Vagina (tissue), 2 donors: ENCODE data around the gene SYNJ1. TPM values are rescaled to one million over a fixed set of nuclear protein-coding genes. Genes with fewer than 3 reads are reported as not detected.

ENCODE experiments used
- DNase-seq, 2 donors: peaks; one replicate each; pipeline ENCODE4 v3.0.0-alpha.2; 2017; ENCODE audit errors: extremely low spot score in 2 of 2
- H3K27ac ChIP-seq: fragments of 200-600 bp; sonication (generic); one replicate; pipeline ENCODE4 v1.5.1; 2019
- H3K27me3 ChIP-seq: fragments of 200-600 bp; sonication (generic); one replicate; pipeline ENCODE4 v1.5.1; 2019
- H3K36me3 ChIP-seq, 2 donors: fragments of 200-600 bp; sonication (generic); one replicate each; pipeline ENCODE4 v1.5.1; 2017 to 2019
- H3K4me1 ChIP-seq: fragments of 200-600 bp; sonication (generic); one replicate; pipeline ENCODE4 v1.5.1; 2019
- H3K4me3 ChIP-seq, 2 donors: fragments of 200-600 bp; sonication (generic); 1 replicate in 1 of 2; 2 replicates in 1 of 2; pipeline ENCODE4 v1.5.1; 2016 to 2019
- H3K9me3 ChIP-seq: fragments of 200-600 bp; sonication (generic); one replicate; pipeline ENCODE4 v1.5.1; 2019
- POLR2A ChIP-seq, 2 donors: fragments of 450-650 bp; IDR thresholded peaks; one replicate each; pipeline ENCODE4 v1.6.1; 2017; ENCODE audit warnings: antibody characterized with exemption in 2 of 2, mild to moderate bottlenecking in 2 of 2, moderate library complexity in 2 of 2
- POLR2AphosphoS5 ChIP-seq, 2 donors: sonication (generic); formaldehyde crosslinking; IDR thresholded peaks; one replicate each; pipeline ENCODE4 v1.9.0; 2017; ENCODE audit warnings: antibody characterized with exemption in 2 of 2, mild to moderate bottlenecking in 2 of 2, low read depth in 1 of 2; ENCODE audit not compliant: insufficient read depth in 1 of 2
- intact Hi-C: fragments of 100-400 bp; cut with DNase I; formaldehyde crosslinking; loops from one replicate; pipeline ENCODE4 v1.15.1; 2023
- total RNA-seq: library from RNA; depleted of rRNA; stranded (reverse); fragments of >200 nt; gene quantifications from one replicate; pipeline ENCODE4 v1.2.3, GENCODE V29; 2016
- TF ChIP-seq, protein P1 (sequence below), 3 experiments: fragments of 450-650 bp in 2 of 3; fragments of 200-600 bp in 1 of 3; sonication (generic) in 1 of 3; IDR thresholded peaks; one replicate each; pipeline ENCODE4 v1.5.1; 2017 to 2019; ENCODE audit warnings: antibody characterized with exemption in 3 of 3, mild to moderate bottlenecking in 2 of 3, moderate library complexity in 2 of 3

Gene SYNJ1
- total RNA-seq, 1 donor from 2014 or later: 22.8 TPM

DNA sequence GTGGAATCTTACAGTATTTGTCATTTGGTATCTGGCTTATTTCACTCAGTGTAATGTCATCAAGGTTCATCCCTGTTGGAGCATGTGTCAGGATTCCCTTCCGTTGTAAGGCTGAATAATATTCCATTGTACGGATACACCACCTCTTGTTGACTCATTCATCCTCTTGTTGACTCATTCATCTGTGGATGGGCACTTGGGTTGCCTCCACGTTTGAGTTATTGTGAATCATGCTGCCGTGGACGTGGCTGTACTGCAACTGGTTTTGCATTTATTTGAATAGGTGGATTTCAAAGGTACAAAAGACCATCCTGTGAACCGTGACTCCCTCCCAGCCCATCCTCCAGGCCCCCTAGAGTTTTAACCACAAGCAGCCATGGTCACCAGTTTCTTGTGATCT, 130.6 kb downstream of the SYNJ1 start:
- TF ChIP-seq POLR2AphosphoS5 (IDR thresholded peaks at IDR 0.05; ENCODE audit: insufficient read depth in 1 of 2, low read depth in 1 of 2) (peak in 1 of 2 donors; percentile 31), POLR2A (IDR thresholded peaks at IDR 0.05) (no peak)
- TF ChIP-seq, protein P1, sequence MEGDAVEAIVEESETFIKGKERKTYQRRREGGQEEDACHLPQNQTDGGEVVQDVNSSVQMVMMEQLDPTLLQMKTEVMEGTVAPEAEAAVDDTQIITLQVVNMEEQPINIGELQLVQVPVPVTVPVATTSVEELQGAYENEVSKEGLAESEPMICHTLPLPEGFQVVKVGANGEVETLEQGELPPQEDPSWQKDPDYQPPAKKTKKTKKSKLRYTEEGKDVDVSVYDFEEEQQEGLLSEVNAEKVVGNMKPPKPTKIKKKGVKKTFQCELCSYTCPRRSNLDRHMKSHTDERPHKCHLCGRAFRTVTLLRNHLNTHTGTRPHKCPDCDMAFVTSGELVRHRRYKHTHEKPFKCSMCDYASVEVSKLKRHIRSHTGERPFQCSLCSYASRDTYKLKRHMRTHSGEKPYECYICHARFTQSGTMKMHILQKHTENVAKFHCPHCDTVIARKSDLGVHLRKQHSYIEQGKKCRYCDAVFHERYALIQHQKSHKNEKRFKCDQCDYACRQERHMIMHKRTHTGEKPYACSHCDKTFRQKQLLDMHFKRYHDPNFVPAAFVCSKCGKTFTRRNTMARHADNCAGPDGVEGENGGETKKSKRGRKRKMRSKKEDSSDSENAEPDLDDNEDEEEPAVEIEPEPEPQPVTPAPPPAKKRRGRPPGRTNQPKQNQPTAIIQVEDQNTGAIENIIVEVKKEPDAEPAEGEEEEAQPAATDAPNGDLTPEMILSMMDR (IDR thresholded peaks at IDR 0.05): no peak
- no peak overlapping the region for H3K27ac ChIP-seq
- H3K4me1 ChIP-seq: no peaks in the 10 kb centered on the region
- no peaks in the 10 kb centered on the region for H3K27me3 ChIP-seq
- H3K36me3 ChIP-seq: peaks cover 0 to 6% of the 10 kb centered on the region in 2 donors
- no peaks in the 10 kb centered on the region for H3K9me3 ChIP-seq
- no peak for DNase-seq
- intact Hi-C loops: loop anchor here (10.0 kb wide), 1 partner anchor 722 kb away; the partner anchor contains the start of gene HUNK
- no peak overlapping the region for H3K4me3 ChIP-seq

- no peaks in the 10 kb centered on the region for H3K27me3 ChIP-seq
- H3K4me3 ChIP-seq: no peak overlapping the region
- DNase-seq: no peak
- TF ChIP-seq POLR2AphosphoS5 (IDR thresholded peaks at IDR 0.05; ENCODE audit: insufficient read depth in 1 of 2, low read depth in 1 of 2): no peak
- TF ChIP-seq, protein P1 (IDR thresholded peaks at IDR 0.05): no peak
- no peak for TF ChIP-seq POLR2A (IDR thresholded peaks at IDR 0.05)
- no peak overlapping the region for H3K27ac ChIP-seq
- H3K36me3 ChIP-seq: no peaks in the 10 kb centered on the region
- intact Hi-C loops: loop anchor here (10.0 kb wide), 1 partner anchor 721 kb away; the partner anchor contains the start of gene HUNK
- H3K9me3 ChIP-seq: no peaks in the 10 kb centered on the region
- H3K4me1 ChIP-seq: no peaks in the 10 kb centered on the region
These were observed 132.4 kb downstream of the SYNJ1 start for GRCh38 chr21:32595431-32595830.

- no peaks in the 10 kb centered on the region for H3K9me3 ChIP-seq
- H3K4me1 ChIP-seq: no peaks in the 10 kb centered on the region
- no peak overlapping the region for H3K4me3 ChIP-seq
- no peak overlapping the region for H3K27ac ChIP-seq
- DNase-seq: no peak
- intact Hi-C loops: loop anchor here (10.0 kb wide), 1 partner anchor 719 kb away; the partner anchor contains the start of gene HUNK
- no peaks in the 10 kb centered on the region for H3K36me3 ChIP-seq
- no peak for TF ChIP-seq POLR2AphosphoS5 (IDR thresholded peaks at IDR 0.05; ENCODE audit: insufficient read depth in 1 of 2, low read depth in 1 of 2)
- TF ChIP-seq POLR2A (IDR thresholded peaks at IDR 0.05): no peak
- TF ChIP-seq, protein P1 (IDR thresholded peaks at IDR 0.05): no peak
- H3K27me3 ChIP-seq: no peaks in the 10 kb centered on the region
These were observed 134.1 kb downstream of the SYNJ1 start for GRCh38 chr21:32593690-32594089.

DNA sequence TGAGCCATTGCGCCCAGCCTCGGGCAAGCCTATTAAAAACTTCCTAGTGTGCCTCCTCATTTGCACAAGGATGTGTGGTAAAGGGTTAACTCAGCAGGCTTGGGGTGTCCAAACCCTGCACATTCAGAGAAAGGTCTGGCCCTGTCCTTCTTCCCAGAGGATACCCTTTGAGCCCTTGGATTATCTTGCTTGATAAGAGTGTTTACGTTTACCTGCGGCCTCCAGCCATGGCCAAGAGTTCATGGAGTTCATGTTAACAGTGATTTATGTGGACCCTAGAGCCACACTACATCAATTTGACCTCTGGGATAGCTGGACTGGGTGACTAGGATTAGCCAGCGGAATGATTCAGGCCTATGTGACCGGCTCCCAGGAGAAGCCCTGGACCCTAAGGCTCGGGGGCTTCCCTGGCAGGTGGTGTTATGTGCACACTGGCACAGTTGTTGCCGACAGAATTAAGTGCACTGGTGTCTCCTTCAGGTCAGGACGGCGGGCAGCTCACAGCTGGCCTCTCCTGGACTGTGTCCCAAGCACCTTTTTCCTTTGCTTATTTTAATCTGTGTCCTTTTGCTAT, 134.8 kb downstream of the SYNJ1 start:
- Histone ChIP-seq H3K4me3 (no peak overlapping the region), H3K36me3 (no peaks in the 10 kb centered on the region), H3K4me1 (no peaks in the 10 kb centered on the region), H3K9me3 (no peaks in the 10 kb centered on the region), H3K27me3 (no peaks in the 10 kb centered on the region), H3K27ac (no peak overlapping the region)
- TF ChIP-seq, protein P1 (IDR thresholded peaks at IDR 0.05): no peak
- TF ChIP-seq POLR2AphosphoS5 (IDR thresholded peaks at IDR 0.05; ENCODE audit: insufficient read depth in 1 of 2, low read depth in 1 of 2): no peak
- no peak for TF ChIP-seq POLR2A (IDR thresholded peaks at IDR 0.05)
- no peak for DNase-seq
- intact Hi-C loops: loop anchor here (10.0 kb wide), 1 partner anchor 718 kb away; the partner anchor contains the start of gene HUNK

- Histone ChIP-seq H3K9me3 (no peaks in the 10 kb centered on the region), H3K27ac (no peak overlapping the region), H3K27me3 (no peaks in the 10 kb centered on the region), H3K36me3 (no peaks in the 10 kb centered on the region), H3K4me1 (no peaks in the 10 kb centered on the region), H3K4me3 (no peak overlapping the region)
- no peak for DNase-seq
- no peak for TF ChIP-seq POLR2AphosphoS5 (IDR thresholded peaks at IDR 0.05; ENCODE audit: insufficient read depth in 1 of 2, low read depth in 1 of 2)
- TF ChIP-seq POLR2A (IDR thresholded peaks at IDR 0.05): no peak
- intact Hi-C loops: loop anchor here (10.0 kb wide), 1 partner anchor 715 kb away; the partner anchor contains the start of gene HUNK
These were observed 137.7 kb downstream of the SYNJ1 start for GRCh38 chr21:32590130-32590529.
